ENCODE data around the gene ZFP36L2.

DNA sequence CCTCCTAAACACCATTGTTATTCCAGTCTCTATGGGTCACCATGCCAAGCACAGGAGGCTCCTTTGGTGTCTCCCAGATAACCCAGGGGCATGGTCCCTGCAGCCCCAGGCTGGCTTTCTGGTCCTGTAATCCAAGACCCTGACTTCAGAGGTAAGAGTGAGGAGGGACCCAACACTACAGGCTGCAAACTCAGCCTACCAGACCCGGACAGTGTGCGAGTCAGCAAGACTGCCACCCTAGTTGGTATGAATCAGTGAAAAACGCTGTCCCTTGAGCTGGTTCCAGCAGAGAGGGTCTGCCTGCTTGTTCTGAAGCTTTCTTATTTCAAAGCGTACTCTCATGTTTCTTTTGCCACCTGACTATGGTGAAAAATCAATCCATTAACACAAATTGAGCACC, 47.6 kb upstream of the ZFP36L2 start:
- TF ChIP-seq EZH2phosphoT487 (IDR thresholded peaks at IDR 0.05; ENCODE audit: insufficient read depth, low read depth) = no peak
- no peak for TF ChIP-seq EZH2 (IDR thresholded peaks at IDR 0.05; ENCODE audit: insufficient read depth, poor library complexity, severe bottlenecking)

All from GM23248 (cell line).